HG02981 (cell line): ENCODE results near the gene SYCN.
"Not testable (repeated sequence)": the region's sequence is repeated elsewhere in the genome, so short reads cannot be mapped to it uniquely, and the experiment has no call there.

Experiments used
- ATAC-seq: cut with Tn5 transposase; IDR thresholded peaks from one replicate; pipeline ENCODE4 v1.9.1; 2021; ENCODE audit warnings: mild to moderate bottlenecking, moderate library complexity; ENCODE audit not compliant: unreplicated experiment

SYCN gene

GRCh38 chr19:39203372-39204341 is at the start of gene SYCN:
TSS of gene SYCN (minus strand) at chr19:39204263. CDS start at chr19:39204254, 9 bp downstream.
- no peak for ATAC-seq

- no peak for ATAC-seq
Observed at GRCh38 chr19:39253374-39254149, 49.5 kb upstream of the SYCN start.

- ATAC-seq, result no peak
Observed at GRCh38 chr19:39252458-39252857, 48.4 kb upstream of the SYCN start.

GRCh38 chr19:39251846-39252245 is 47.8 kb upstream of the SYCN start:
- ATAC-seq, result no peak

GRCh38 chr19:39251081-39251480 is 47.0 kb upstream of the SYCN start:
- ATAC-seq, result no peak

GRCh38 chr19:39248806-39249205 is 44.7 kb upstream of the SYCN start, which contains the start of gene IFNL4:
TSS of gene IFNL4 (minus strand) at chr19:39248856.
- ATAC-seq, result no peak

- no peak for ATAC-seq
Observed at GRCh38 chr19:39247701-39248664, 43.9 kb upstream of the SYCN start.

GRCh38 chr19:39246951-39247669 is 43.0 kb upstream of the SYCN start:
- no peak for ATAC-seq

GRCh38 chr19:39245166-39245565 is 41.1 kb upstream of the SYCN start:
- ATAC-seq, result not testable (repeated sequence)

GRCh38 chr19:39244410-39245100 is 40.5 kb upstream of the SYCN start, which contains the start of gene IFNL3:
TSS of gene IFNL3 (minus strand) at chr19:39245006. CDS start at chr19:39244967, 39 bp downstream.
- ATAC-seq, result not testable (repeated sequence)

- not testable (repeated sequence) for ATAC-seq
Observed at GRCh38 chr19:39243741-39244140, 39.7 kb upstream of the SYCN start.

GRCh38 chr19:39240421-39240820 is 36.4 kb upstream of the SYCN start:
- no peak for ATAC-seq

GRCh38 chr19:39238944-39239343 is 34.9 kb upstream of the SYCN start:
- ATAC-seq, result no peak

GRCh38 chr19:39238209-39238608 is 34.1 kb upstream of the SYCN start:
- no peak for ATAC-seq

- ATAC-seq, result no peak
Observed at GRCh38 chr19:39237200-39238184, 33.4 kb upstream of the SYCN start.

GRCh38 chr19:39236527-39236926 is 32.5 kb upstream of the SYCN start:
- ATAC-seq, result no peak

GRCh38 chr19:39232708-39233107 is 28.6 kb upstream of the SYCN start:
- ATAC-seq, result no peak
